PC-3 (cell line): ENCODE data around the gene ZCCHC7. TPM values are rescaled to one million over a fixed set of nuclear protein-coding genes. Genes with fewer than 3 reads are reported as not detected.

Experiments
- ATAC-seq: fragments of 200-7000 bp; cut with Tn5 transposase; 2 replicates; pipeline ENCODE4 v1.9.1; 2020; ENCODE audit warnings: mild to moderate bottlenecking, moderate library complexity
- BruUV-seq: library from RNA; stranded (reverse); fragments of 400-500 nt; replicated peaks from 2 replicates; lab custom pipeline; 2021; lab: Mats Ljungman, UMichigan
- CTCF ChIA-PET: fragments of 300-600 bp; sonication (Branson Sonifier 250); formaldehyde crosslinking; loops from one replicate; lab custom pipeline; 2022; ENCODE audit warnings: antibody characterized with exemption; lab: Charles Lee
- POLR2A ChIA-PET: fragments of 300-600 bp; sonication (Branson Sonifier 250); formaldehyde crosslinking; loops from one replicate; lab custom pipeline; 2022; ENCODE audit warnings: antibody characterized with exemption; ENCODE audit not compliant: unreplicated experiment; lab: Charles Lee
- DNase-seq: peaks from one replicate; pipeline ENCODE4 v3.0.0-alpha.2; 2015
- H2AFZ ChIP-seq: fragments of 300-600 bp; sonication (generic); 2 replicates; pipeline ENCODE4 v1.6.0; 2016; ENCODE audit warnings: antibody characterized with exemption, low read length
- H3F3A ChIP-seq: fragments of 300-600 bp; sonication (generic); one replicate; pipeline ENCODE4 v1.6.0; 2017; ENCODE audit warnings: antibody characterized with exemption, low read length, control low read depth, mild to moderate bottlenecking; ENCODE audit not compliant: unreplicated experiment
- H3K27ac ChIP-seq: fragments of 300-600 bp; sonication (generic); 2 replicates; pipeline ENCODE4 v1.5.1; 2016; ENCODE audit warnings: mild to moderate bottlenecking, low read length
- H3K27me3 ChIP-seq: fragments of 300-600 bp; sonication (generic); 2 replicates; pipeline ENCODE4 v1.6.1; 2016; ENCODE audit warnings: low read length, mixed read lengths
- H3K36me3 ChIP-seq: fragments of 300-600 bp; sonication (generic); 2 replicates; pipeline ENCODE4 v1.6.1; 2016; ENCODE audit warnings: low read depth, mixed run types, low read length, mixed read lengths
- H3K4me1 ChIP-seq: fragments of 300-600 bp; sonication (generic); 2 replicates; pipeline ENCODE4 v1.5.1; 2016; ENCODE audit warnings: low read length; ENCODE audit not compliant: insufficient read depth
- H3K4me2 ChIP-seq: fragments of 300-600 bp; sonication (generic); 2 replicates; pipeline ENCODE4 v1.6.0; 2016; ENCODE audit warnings: low read length
- H3K4me3 ChIP-seq: fragments of 300-600 bp; sonication (generic); 2 replicates; pipeline ENCODE4 v1.5.1; 2016; ENCODE audit warnings: mild to moderate bottlenecking, low read length, mixed read lengths
- H3K79me2 ChIP-seq: fragments of 300-600 bp; sonication (generic); 2 replicates; pipeline ENCODE4 v1.6.1; 2017; ENCODE audit warnings: low read length, mixed read lengths
- H3K9ac ChIP-seq: fragments of 300-600 bp; sonication (generic); 2 replicates; pipeline ENCODE4 v1.6.0; 2016; ENCODE audit warnings: mild to moderate bottlenecking, low read length
- H3K9me2 ChIP-seq: fragments of 300-600 bp; sonication (generic); replicated peaks from 2 replicates; pipeline ENCODE4 v1.6.1; 2016; ENCODE audit warnings: mixed run types, low read length, mixed read lengths
- H3K9me3 ChIP-seq: fragments of 300-600 bp; sonication (generic); 2 replicates; pipeline ENCODE4 v1.6.1; 2016; ENCODE audit warnings: low read length, mixed read lengths
- H4K20me1 ChIP-seq: fragments of 300-600 bp; sonication (generic); 2 replicates; pipeline ENCODE4 v1.6.1; 2016; ENCODE audit warnings: low read length, mixed read lengths
- EZH2 ChIP-seq: fragments of 300-600 bp; sonication (generic); IDR thresholded peaks from one replicate; pipeline ENCODE4 v1.6.1; 2017; ENCODE audit warnings: antibody characterized with exemption, mild to moderate bottlenecking, low read length; ENCODE audit not compliant: unreplicated experiment
- EZH2phosphoT487 ChIP-seq: fragments of 300-600 bp; sonication (generic); IDR thresholded peaks from 2 replicates; pipeline ENCODE4 v1.6.1; 2018; ENCODE audit warnings: mild to moderate bottlenecking, antibody characterized with exemption, low read length, borderline replicate concordance
- intact Hi-C: fragments of 100-400 bp; cut with micrococcal nuclease; formaldehyde crosslinking; loops from 2 replicates; pipeline ENCODE4 v1.9.0; 2023
- total RNA-seq: library from RNA; depleted of rRNA; stranded (reverse); fragments of >200 nt; gene quantifications from 2 replicates; pipeline ENCODE4 v1.2.3, GENCODE V29; 2014
- TF ChIP-seq, protein P1 (sequence below): fragments of 300-600 bp; sonication (generic); conservative IDR thresholded peaks from 2 replicates; pipeline ENCODE4 v1.5.1; 2017; ENCODE audit warnings: antibody characterized with exemption, low read depth, mild to moderate bottlenecking, low read length

The ZCCHC7 gene
- total RNA-seq, 1 experiment from 2014 or later, result 6.5 TPM

DNA sequence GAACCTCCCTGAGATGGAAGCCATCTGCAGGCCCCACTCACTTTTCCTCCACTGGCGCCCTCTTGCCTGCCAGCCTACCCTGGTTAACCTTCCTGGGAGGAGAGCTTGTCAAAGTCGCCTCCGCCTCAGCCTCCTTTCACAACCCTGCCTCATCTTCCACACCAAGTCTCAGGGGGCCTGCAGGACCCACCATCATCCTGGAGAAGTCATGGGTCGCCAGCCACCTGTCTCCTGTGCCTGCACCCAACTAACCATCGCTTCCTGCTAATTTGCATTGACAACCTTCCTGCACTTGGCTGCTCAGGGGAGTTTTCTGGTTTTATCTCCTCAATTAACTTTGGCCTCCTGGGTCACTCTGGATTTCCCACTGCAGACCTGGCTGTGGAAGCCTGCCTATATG lies 249.3 kb downstream of the ZCCHC7 start:
- intact Hi-C loops, result no loop called here
- no peaks in the 10 kb centered on the region for H3K4me1 ChIP-seq
- H3K79me2 ChIP-seq, result no peaks in the 10 kb centered on the region
- no peaks in the 10 kb centered on the region for H3F3A ChIP-seq
- no peak overlapping the region for H2AFZ ChIP-seq
- no peak overlapping the region for H3K27ac ChIP-seq
- H3K9me2 ChIP-seq, result no peaks in the 10 kb centered on the region
- CTCF ChIA-PET, result no interaction called here
- no peaks in the 10 kb centered on the region for H3K27me3 ChIP-seq
- H3K9ac ChIP-seq, result no peak overlapping the region
- DNase-seq (no peak), ATAC-seq (no peak)
- H4K20me1 ChIP-seq, result no peaks in the 10 kb centered on the region
- no peaks in the 10 kb centered on the region for H3K9me3 ChIP-seq
- TF ChIP-seq, protein P1, sequence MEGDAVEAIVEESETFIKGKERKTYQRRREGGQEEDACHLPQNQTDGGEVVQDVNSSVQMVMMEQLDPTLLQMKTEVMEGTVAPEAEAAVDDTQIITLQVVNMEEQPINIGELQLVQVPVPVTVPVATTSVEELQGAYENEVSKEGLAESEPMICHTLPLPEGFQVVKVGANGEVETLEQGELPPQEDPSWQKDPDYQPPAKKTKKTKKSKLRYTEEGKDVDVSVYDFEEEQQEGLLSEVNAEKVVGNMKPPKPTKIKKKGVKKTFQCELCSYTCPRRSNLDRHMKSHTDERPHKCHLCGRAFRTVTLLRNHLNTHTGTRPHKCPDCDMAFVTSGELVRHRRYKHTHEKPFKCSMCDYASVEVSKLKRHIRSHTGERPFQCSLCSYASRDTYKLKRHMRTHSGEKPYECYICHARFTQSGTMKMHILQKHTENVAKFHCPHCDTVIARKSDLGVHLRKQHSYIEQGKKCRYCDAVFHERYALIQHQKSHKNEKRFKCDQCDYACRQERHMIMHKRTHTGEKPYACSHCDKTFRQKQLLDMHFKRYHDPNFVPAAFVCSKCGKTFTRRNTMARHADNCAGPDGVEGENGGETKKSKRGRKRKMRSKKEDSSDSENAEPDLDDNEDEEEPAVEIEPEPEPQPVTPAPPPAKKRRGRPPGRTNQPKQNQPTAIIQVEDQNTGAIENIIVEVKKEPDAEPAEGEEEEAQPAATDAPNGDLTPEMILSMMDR, result no peak
- no peak for TF ChIP-seq EZH2phosphoT487
- no peak for TF ChIP-seq EZH2
- no peak overlapping the region for H3K4me3 ChIP-seq
- no TSS peak for BruUV-seq
- no peaks in the 10 kb centered on the region for H3K36me3 ChIP-seq
- no peak overlapping the region for H3K4me2 ChIP-seq
- POLR2A ChIA-PET, result no interaction called here

DNA sequence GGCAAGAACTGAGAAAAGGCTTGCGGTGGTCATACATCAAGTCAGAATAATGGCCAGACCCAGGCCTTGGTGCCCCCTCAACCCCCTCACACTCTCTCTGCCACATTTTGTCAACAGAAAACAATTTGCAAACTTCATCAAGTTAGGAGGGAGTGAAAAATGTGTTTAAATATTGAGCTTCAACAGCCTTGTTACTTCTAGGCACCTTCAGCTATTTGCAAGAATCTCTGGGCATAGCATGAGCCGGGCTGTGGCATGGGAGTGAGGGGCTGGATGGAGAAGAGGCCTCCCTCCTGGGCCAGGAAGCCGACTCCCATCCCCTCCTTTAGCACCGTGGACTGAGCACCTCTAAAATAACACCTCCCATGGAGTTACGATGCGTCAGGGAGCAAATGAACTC lies 249.9 kb downstream of the ZCCHC7 start:
- CTCF ChIA-PET, result no interaction called here
- Histone ChIP-seq H3K4me2 (no peak overlapping the region), H3K36me3 (no peaks in the 10 kb centered on the region), H3K9me3 (no peaks in the 10 kb centered on the region), H3K9ac (no peak overlapping the region), H2AFZ (no peak overlapping the region), H4K20me1 (no peaks in the 10 kb centered on the region), H3K9me2 (no peaks in the 10 kb centered on the region), H3F3A (no peaks in the 10 kb centered on the region), H3K79me2 (no peaks in the 10 kb centered on the region), H3K27me3 (no peaks in the 10 kb centered on the region), H3K4me3 (no peak overlapping the region), H3K27ac (no peak overlapping the region), H3K4me1 (no peaks in the 10 kb centered on the region)
- DNase-seq (no peak), ATAC-seq (no peak)
- intact Hi-C loops, result no loop called here
- POLR2A ChIA-PET, result no interaction called here
- TF ChIP-seq EZH2phosphoT487 (no peak), EZH2 (no peak)
- TF ChIP-seq, protein P1, result no peak
- no TSS peak for BruUV-seq

DNA sequence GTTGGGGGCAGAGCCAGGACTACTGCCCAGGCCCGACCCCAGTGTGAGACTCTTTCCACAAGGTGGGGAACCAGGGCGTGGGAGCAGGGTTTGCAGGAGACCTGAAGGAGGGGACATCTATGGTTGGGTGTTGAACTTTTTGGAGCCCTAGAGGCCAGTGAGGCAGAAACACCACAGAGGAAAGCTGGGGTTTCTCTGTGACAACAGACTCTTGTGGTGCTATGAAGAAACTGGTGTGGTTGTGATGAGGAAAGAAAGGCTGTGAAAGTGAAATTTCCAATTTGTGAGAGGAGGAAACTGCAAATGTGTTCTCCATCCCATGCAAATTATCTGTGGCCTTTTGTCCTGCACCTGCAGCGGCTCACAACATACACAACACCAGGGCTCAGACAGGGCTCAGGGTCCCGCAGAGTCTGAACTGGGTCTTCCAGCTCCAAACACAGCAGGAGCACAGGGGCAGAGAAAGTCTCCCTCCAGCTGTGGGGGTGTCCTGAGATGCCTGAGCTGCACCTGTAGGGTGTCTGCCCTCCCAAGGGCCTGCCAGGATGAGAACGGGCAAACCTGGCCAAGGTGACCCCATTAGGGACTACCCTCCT lies 250.7 kb downstream of the ZCCHC7 start:
- Histone ChIP-seq H3K79me2 (no peaks in the 10 kb centered on the region), H3K4me3 (no peak overlapping the region), H4K20me1 (no peaks in the 10 kb centered on the region), H2AFZ (no peak overlapping the region), H3K9ac (no peak overlapping the region), H3K9me2 (no peaks in the 10 kb centered on the region), H3F3A (no peaks in the 10 kb centered on the region), H3K4me2 (no peak overlapping the region), H3K36me3 (no peaks in the 10 kb centered on the region), H3K27ac (no peak overlapping the region), H3K4me1 (no peaks in the 10 kb centered on the region), H3K9me3 (no peaks in the 10 kb centered on the region), H3K27me3 (no peaks in the 10 kb centered on the region)
- POLR2A ChIA-PET, result no interaction called here
- BruUV-seq, result no TSS peak
- intact Hi-C loops, result no loop called here
- no peak for DNase-seq
- CTCF ChIA-PET, result no interaction called here
- TF ChIP-seq EZH2phosphoT487 (no peak), EZH2 (no peak)
- TF ChIP-seq, protein P1, result no peak
- ATAC-seq, result no peak
